Cardiac atrium fibroblast (primary cell): Measurements from ENCODE around the gene CSTF1. TPM values are rescaled to one million over a fixed set of nuclear protein-coding genes. Genes with fewer than 3 reads are reported as not detected.

Experiments used
- total RNA-seq: library from RNA; depleted of rRNA; stranded (reverse); fragments of >200 nt; gene quantifications from 2 replicates; pipeline ENCODE4 v1.2.3, GENCODE V29; 2015

The CSTF1 gene
- 26.7 and 32.6 TPM in 2 replicates for total RNA-seq

DNA sequence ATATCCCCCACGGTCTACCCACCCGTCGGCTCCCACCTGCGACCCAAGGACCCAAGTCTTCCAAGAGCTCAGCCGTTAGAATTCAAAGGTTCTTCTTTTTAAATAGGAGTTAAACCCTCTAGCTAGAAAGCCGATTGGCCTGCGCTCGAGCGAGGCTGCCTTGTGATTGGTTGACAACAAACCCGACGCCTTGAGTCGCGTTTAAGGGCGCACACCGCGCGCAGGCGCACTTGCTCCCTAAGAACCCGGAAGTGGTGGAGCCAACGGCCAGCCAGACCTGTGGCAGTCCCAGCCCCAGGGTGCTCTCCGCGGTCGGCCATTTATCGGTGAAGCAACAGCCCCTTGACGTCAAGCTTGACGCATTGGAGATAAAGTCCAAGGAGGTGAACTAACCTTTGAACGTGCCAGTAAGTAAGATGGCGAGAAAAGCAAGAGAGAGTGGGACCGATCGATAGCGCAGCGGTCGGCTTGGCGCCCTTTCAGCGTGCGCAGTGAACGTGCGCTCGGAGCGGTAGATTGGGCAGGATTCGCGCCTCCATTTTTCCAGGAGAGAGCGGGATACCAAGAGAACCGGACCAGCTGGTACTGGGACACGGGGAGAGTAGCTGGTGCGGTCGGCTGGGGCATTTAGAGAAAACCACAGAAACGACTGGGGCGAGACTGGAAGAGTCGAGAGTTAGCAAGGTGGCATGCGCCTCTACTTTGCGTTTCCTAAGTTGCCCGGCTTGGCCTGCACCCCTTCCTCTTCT is at the start of gene CSTF1, which contains the start of gene AURKA:
Gene CSTF1 (plus strand): TSS at position 514 of the 749 bp plus-strand sequence. CDS start 2,908 bp downstream, outside the sequence.
Gene AURKA (minus strand): TSS at position 84 of the 749 bp plus-strand sequence. CDS start 4,018 bp downstream, outside the sequence.

DNA sequence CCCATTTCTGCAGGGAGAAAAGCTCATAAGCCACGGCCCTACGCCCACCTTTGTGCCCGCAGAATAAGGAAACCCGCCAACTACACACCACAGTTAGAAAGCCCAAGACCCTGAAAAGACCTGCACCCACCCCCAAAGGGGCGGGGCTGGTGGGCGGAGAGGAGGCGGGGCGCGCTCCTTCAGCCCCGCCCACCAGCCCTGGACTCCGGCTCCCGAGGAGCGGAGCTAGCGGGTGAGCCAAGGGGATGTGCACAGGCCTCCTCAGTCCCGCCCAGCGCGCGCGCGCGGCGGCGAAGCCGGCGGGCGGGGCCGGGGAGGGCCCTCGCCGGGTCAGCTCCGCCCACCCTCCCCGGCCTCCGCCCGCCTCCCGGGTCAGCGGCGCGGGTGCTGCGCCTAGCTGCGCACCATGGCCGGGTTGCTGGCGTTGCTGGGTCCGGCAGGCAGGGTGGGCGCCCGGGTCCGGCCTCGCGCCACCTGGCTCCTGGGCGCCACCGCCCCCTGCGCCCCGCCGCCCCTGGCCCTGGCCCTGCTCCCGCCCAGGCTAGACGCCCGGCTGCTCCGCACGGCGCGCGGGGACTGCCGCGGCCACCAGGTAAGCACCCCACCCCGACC is 33.7 kb upstream of the CSTF1 start, which contains the start of gene FAM210B:
Gene FAM210B (plus strand): TSS at position 375 of the 612 bp plus-strand sequence. CDS start 32 bp downstream, at position 407.

DNA sequence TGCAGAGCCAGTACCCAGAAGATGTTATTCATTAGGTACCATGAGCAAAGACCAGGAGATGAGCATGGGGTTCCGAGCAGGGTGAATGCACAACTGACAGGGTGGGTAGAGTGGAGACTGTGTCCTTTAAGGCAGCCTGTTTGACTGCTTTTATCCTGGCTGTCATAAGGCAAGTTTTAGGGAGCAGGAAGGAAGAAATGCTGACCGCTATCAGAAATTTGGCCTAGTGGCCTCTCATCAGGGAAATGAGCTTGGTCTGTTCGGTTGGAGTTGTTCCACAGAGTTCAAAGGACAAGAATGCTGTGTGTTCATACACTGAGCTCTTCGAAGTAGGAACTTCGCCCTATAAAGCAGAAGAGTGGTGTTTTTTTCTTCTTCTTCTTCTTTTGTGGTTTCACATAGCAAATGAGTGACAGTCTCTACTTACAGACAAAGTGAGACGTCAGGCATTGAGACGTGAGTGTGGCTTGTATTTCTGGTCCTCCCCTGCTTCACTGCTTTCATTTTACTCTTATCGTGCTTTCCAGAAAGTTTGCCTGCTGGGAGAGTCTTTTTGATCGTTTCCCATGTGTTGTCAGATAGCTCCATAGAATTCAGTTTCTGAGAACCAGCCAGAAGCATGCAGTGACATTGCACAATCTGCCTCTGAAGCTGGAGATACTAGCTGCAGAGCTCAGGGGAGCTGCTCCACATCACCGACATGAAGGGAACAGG is 19.5 kb downstream of the CSTF1 start, which contains the start of gene CASS4:
Gene CASS4 (plus strand): TSS at position 502 of the 714 bp plus-strand sequence. CDS start 199 bp downstream, at position 701.

Other genes starting within 250 kb of the CSTF1 start
- not detected in 2 replicates for gene MC3R, start 143.9 kb upstream of the CSTF1 start, total RNA-seq
- gene FAM210B, start 33.7 kb upstream of the CSTF1 start, total RNA-seq, result 41.8 and 46.9 TPM in 2 replicates
- gene AURKA, start 430 bp upstream of the CSTF1 start, total RNA-seq, result 17.0 and 20.1 TPM in 2 replicates
- 5.7 and 17.0 TPM in 2 replicates for gene CASS4, start 19.6 kb downstream of the CSTF1 start, total RNA-seq
- gene RTF2, start 76.0 kb downstream of the CSTF1 start, total RNA-seq, result 64.6 and 66.1 TPM in 2 replicates
- not detected in 2 replicates for gene FAM209A, start 132.1 kb downstream of the CSTF1 start, total RNA-seq
- gene FAM209B, start 140.6 kb downstream of the CSTF1 start, total RNA-seq, result not detected in 2 replicates
- not detected in 2 replicates for gene TFAP2C, start 236.7 kb downstream of the CSTF1 start, total RNA-seq